Suprapubic skin (tissue), 4 donors: ENCODE data around the gene WNT11.

Experiments used
- CTCF ChIP-seq, 2 donors: fragments of 200-600 bp in 1 of 2; fragments of 450-650 bp in 1 of 2; sonication (generic) in 1 of 2; IDR thresholded peaks; one replicate each; pipeline ENCODE4 v1.5.1; 2016 to 2019; ENCODE audit warnings: antibody characterized with exemption in 2 of 2, mild to moderate bottlenecking in 1 of 2, moderate library complexity in 1 of 2
- POLR2A ChIP-seq, 2 donors: fragments of 450-650 bp; IDR thresholded peaks; one replicate each; pipeline ENCODE4 v1.6.1; 2017; ENCODE audit warnings: antibody characterized with exemption in 2 of 2, mild to moderate bottlenecking in 2 of 2, moderate library complexity in 2 of 2
- POLR2AphosphoS5 ChIP-seq, 3 donors: sonication (generic); formaldehyde crosslinking; IDR thresholded peaks; one replicate each; pipeline ENCODE4 v1.6.1; 2017; ENCODE audit warnings: antibody characterized with exemption in 3 of 3

- TF ChIP-seq POLR2AphosphoS5 (IDR thresholded peaks at IDR 0.05), result no peak
- no peak for TF ChIP-seq POLR2A (IDR thresholded peaks at IDR 0.05)
- TF ChIP-seq CTCF (IDR thresholded peaks at IDR 0.05), result no peak
These were observed 41.9 kb upstream of the WNT11 start for GRCh38 chr11:76248210-76248609.
